Astrocyte (in vitro differentiated cells and primary cell): ENCODE data around the gene CLEC4E. TPM values are rescaled to one million over a fixed set of nuclear protein-coding genes. Genes with fewer than 3 reads are reported as not detected.

Source experiments
- DNase-seq: peaks from one replicate; pipeline ENCODE4 v3.0.0-alpha.2; 2010; ENCODE audit warnings: low read depth
- FAIRE-seq: peaks from 2 replicates; lab custom pipeline; 2011; peaks lifted over from hg19 to GRCh38; lab: Jason Lieb, UNC
- H2AFZ ChIP-seq: 2 replicates; pipeline ENCODE4 v1.6.0; 2012; ENCODE audit warnings: low read depth, low read length, inconsistent platforms
- H3K27ac ChIP-seq: 2 replicates; pipeline ENCODE4 v1.5.1; 2011; ENCODE audit warnings: low read depth, low read length, inconsistent platforms
- H3K27me3 ChIP-seq: 2 replicates; pipeline ENCODE4 v1.6.0; 2011; ENCODE audit warnings: low read length, inconsistent platforms; ENCODE audit not compliant: insufficient read depth
- H3K36me3 ChIP-seq: 2 replicates; pipeline ENCODE4 v1.5.1; 2011; ENCODE audit warnings: low read length, inconsistent platforms; ENCODE audit not compliant: insufficient read depth
- H3K4me1 ChIP-seq: 2 replicates; pipeline ENCODE4 v1.5.1; 2011; ENCODE audit warnings: low read length, inconsistent platforms; ENCODE audit not compliant: insufficient read depth
- H3K4me2 ChIP-seq: 2 replicates; pipeline ENCODE4 v1.6.0; 2012; ENCODE audit warnings: low read length, inconsistent platforms
- H3K4me3 ChIP-seq: 2 replicates; pipeline ENCODE4 v1.5.1; 2011; ENCODE audit warnings: low read depth, mild to moderate bottlenecking, low read length, inconsistent platforms; ENCODE audit not compliant: insufficient read depth
- H3K79me2 ChIP-seq: 2 replicates; pipeline ENCODE4 v1.6.0; 2012; ENCODE audit warnings: mild to moderate bottlenecking, low read length, inconsistent platforms; ENCODE audit not compliant: insufficient read depth
- H3K9ac ChIP-seq: 2 replicates; pipeline ENCODE4 v1.6.0; 2012; ENCODE audit warnings: mild to moderate bottlenecking, low read length, inconsistent platforms
- H3K9me3 ChIP-seq: 2 replicates; pipeline ENCODE4 v1.5.1; 2012; ENCODE audit warnings: low read depth, mild to moderate bottlenecking, low read length, inconsistent platforms; ENCODE audit not compliant: insufficient read depth
- H4K20me1 ChIP-seq: 2 replicates; pipeline ENCODE4 v1.6.0; 2012; ENCODE audit warnings: low read length, inconsistent platforms; ENCODE audit not compliant: insufficient read depth
- H3K27ac Mint-ChIP-seq: one replicate; pipeline ENCODE4 v1.8.0; 2021; ENCODE audit warnings: mild to moderate bottlenecking, mixed read lengths; ENCODE audit not compliant: unreplicated experiment
- H3K27me3 Mint-ChIP-seq: one replicate; pipeline ENCODE4 v1.8.0; 2021; ENCODE audit warnings: low read depth, mixed read lengths; ENCODE audit not compliant: unreplicated experiment
- H3K36me3 Mint-ChIP-seq: one replicate; pipeline ENCODE4 v1.8.0; 2021; ENCODE audit warnings: low read depth, mixed read lengths; ENCODE audit not compliant: unreplicated experiment
- H3K4me1 Mint-ChIP-seq: one replicate; pipeline ENCODE4 v1.8.0; 2021; ENCODE audit warnings: low read depth, mixed read lengths; ENCODE audit not compliant: unreplicated experiment
- H3K4me3 Mint-ChIP-seq: one replicate; pipeline ENCODE4 v1.8.0; 2021; ENCODE audit warnings: mild to moderate bottlenecking, moderate library complexity, mixed read lengths; ENCODE audit not compliant: unreplicated experiment
- H3K9me3 Mint-ChIP-seq: one replicate; pipeline ENCODE4 v1.8.0; 2021; ENCODE audit warnings: mild to moderate bottlenecking, mixed read lengths; ENCODE audit not compliant: unreplicated experiment
- EZH2 ChIP-seq: IDR thresholded peaks from 2 replicates; pipeline ENCODE4 v1.6.1; 2012; ENCODE audit warnings: mild to moderate bottlenecking, low read length, inconsistent platforms; ENCODE audit not compliant: insufficient read depth
- total RNA-seq: library from RNA; stranded (reverse); gene quantifications from 2 replicates; pipeline ENCODE4 v1.2.1, GENCODE V29; 2021
- TF ChIP-seq, protein P1 (sequence below): IDR thresholded peaks from 2 replicates; pipeline ENCODE4 v1.5.1; 2011; ENCODE audit warnings: low read depth, mild to moderate bottlenecking, inconsistent platforms, low read length, moderate library complexity; ENCODE audit not compliant: insufficient read depth

CLEC4E gene
- total RNA-seq, 1 donor from 2014 or later = not detected

DNA sequence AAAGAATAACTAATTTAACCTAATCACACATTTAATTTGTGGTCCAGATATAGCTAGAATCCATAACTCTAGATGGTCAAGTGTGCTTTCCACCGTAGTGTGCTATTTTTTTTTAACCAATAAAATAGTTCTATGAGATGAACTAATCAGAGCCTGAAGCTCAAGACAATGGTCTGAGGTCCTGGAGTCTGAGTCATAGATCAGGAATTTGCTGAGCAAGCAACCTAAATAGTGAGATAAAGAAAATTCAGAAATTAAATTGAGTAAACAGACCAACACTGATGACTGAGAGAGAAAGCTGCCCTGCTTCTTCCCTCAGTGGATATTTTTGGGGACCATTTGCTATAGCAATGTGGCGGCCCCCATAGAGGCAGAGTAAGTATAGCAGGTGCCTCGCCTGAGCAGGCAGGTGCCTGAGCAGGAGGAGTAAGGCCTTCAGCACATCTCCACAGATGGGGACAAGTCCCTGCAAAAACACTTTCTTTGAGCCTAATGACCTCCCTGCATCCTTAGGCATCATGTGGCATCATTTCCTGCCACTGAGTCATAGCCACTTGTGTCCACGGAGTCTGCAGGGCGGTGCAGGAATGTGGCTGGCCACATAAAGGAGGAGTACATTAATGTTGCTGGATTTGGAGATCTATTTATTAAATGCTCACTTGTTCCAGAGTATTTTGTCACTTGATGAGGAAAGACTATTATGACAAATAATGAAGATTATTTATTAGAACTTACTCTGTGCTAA, 13.9 kb upstream of the CLEC4E start:
- H2AFZ ChIP-seq = no peak overlapping the region
- Mint-ChIP-seq H3K4me3 (no peak overlapping the region), H3K36me3 (no peaks in the 10 kb centered on the region), H3K9me3 (no peaks in the 10 kb centered on the region), H3K4me1 (peaks cover 12% of the 10 kb centered on the region), H3K27me3 (no peaks in the 10 kb centered on the region), H3K27ac (peak overlapping the region; percentile 82)
- no peak overlapping the region for H3K4me3 ChIP-seq
- H3K4me2 ChIP-seq = no peak overlapping the region
- no peaks in the 10 kb centered on the region for H3K36me3 ChIP-seq
- H3K9ac ChIP-seq = no peak overlapping the region
- no peaks in the 10 kb centered on the region for H3K4me1 ChIP-seq
- DNase-seq (peak; percentile 46), FAIRE-seq (no peak)
- TF ChIP-seq, protein P1, sequence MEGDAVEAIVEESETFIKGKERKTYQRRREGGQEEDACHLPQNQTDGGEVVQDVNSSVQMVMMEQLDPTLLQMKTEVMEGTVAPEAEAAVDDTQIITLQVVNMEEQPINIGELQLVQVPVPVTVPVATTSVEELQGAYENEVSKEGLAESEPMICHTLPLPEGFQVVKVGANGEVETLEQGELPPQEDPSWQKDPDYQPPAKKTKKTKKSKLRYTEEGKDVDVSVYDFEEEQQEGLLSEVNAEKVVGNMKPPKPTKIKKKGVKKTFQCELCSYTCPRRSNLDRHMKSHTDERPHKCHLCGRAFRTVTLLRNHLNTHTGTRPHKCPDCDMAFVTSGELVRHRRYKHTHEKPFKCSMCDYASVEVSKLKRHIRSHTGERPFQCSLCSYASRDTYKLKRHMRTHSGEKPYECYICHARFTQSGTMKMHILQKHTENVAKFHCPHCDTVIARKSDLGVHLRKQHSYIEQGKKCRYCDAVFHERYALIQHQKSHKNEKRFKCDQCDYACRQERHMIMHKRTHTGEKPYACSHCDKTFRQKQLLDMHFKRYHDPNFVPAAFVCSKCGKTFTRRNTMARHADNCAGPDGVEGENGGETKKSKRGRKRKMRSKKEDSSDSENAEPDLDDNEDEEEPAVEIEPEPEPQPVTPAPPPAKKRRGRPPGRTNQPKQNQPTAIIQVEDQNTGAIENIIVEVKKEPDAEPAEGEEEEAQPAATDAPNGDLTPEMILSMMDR = no peak
- no peak for TF ChIP-seq EZH2
- H3K79me2 ChIP-seq = no peaks in the 10 kb centered on the region
- H3K27ac ChIP-seq = no peak overlapping the region
- no peaks in the 10 kb centered on the region for H3K27me3 ChIP-seq
- no peaks in the 10 kb centered on the region for H4K20me1 ChIP-seq
- no peaks in the 10 kb centered on the region for H3K9me3 ChIP-seq

DNA sequence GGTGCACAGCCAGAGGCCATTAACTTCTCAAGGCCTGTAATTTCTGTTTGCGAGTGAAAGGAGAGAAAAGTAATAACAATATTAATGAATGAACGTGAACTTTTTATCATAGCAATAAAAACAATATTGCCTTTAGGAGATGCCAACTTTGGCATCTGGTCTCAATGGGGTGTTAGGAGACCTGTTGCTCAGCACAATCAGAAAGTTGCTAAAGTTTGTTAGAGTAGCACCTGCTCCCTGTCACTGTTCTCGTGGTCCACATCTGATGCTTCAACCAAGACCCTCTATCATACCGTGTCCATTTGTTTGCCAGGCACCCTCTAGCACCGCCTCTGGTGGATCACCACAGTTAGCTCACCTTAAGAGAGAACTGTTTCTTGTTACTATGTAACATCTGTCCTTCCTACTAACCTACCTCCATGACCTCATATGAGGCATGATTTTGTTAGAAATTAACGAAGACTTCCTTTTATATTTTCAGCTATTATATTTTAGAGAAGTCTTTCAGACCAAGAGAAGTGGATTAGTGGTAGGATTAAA, 12.5 kb upstream of the CLEC4E start:
- TF ChIP-seq EZH2 = no peak
- TF ChIP-seq, protein P1 = no peak
- H3K27ac Mint-ChIP-seq = no peak overlapping the region
- H3K9ac ChIP-seq = no peak overlapping the region
- H3K27me3 Mint-ChIP-seq = no peaks in the 10 kb centered on the region
- no peak for FAIRE-seq
- H4K20me1 ChIP-seq = no peaks in the 10 kb centered on the region
- no peak overlapping the region for H3K4me3 Mint-ChIP-seq
- H3K4me1 ChIP-seq = no peaks in the 10 kb centered on the region
- H3K27me3 ChIP-seq = no peaks in the 10 kb centered on the region
- no peaks in the 10 kb centered on the region for H3K9me3 Mint-ChIP-seq
- no peak overlapping the region for H2AFZ ChIP-seq
- no peaks in the 10 kb centered on the region for H3K36me3 Mint-ChIP-seq
- no peak overlapping the region for H3K4me2 ChIP-seq
- no peak overlapping the region for H3K4me3 ChIP-seq
- DNase-seq = no peak
- H3K79me2 ChIP-seq = no peaks in the 10 kb centered on the region
- no peak overlapping the region for H3K27ac ChIP-seq
- H3K36me3 ChIP-seq = no peaks in the 10 kb centered on the region
- H3K4me1 Mint-ChIP-seq = peaks cover 7% of the 10 kb centered on the region
- no peaks in the 10 kb centered on the region for H3K9me3 ChIP-seq

DNA sequence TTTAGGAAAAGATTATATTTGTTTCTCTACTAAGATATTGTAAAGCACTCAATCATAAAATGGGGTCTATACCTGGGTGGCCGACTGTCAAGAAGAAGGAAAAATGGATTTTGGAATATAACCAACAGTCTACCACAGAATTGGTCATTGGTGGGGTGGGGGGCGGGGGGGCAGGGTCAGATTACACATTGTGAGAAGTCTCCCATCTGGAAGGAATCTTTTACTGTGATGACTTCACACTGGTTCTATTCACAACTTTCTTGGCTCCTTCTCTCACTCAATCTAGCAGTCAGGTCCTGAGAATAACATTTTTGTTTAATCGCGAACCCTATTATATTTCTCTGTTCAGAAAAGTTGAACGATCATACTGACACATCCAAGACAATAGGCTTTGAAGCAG, 8.7 kb upstream of the CLEC4E start:
- H3K4me3 Mint-ChIP-seq = no peak overlapping the region
- Histone ChIP-seq H3K36me3 (no peaks in the 10 kb centered on the region), H3K27me3 (no peaks in the 10 kb centered on the region), H3K9me3 (no peaks in the 10 kb centered on the region), H3K79me2 (no peaks in the 10 kb centered on the region), H2AFZ (no peak overlapping the region), H4K20me1 (no peaks in the 10 kb centered on the region), H3K27ac (no peak overlapping the region), H3K4me3 (no peak overlapping the region), H3K9ac (no peak overlapping the region), H3K4me1 (no peaks in the 10 kb centered on the region), H3K4me2 (no peak overlapping the region)
- H3K27me3 Mint-ChIP-seq = no peaks in the 10 kb centered on the region
- H3K36me3 Mint-ChIP-seq = no peaks in the 10 kb centered on the region
- peaks cover 1% of the 10 kb centered on the region for H3K4me1 Mint-ChIP-seq
- no peak for TF ChIP-seq EZH2
- TF ChIP-seq, protein P1 = no peak
- H3K27ac Mint-ChIP-seq = no peak overlapping the region
- no peaks in the 10 kb centered on the region for H3K9me3 Mint-ChIP-seq
- FAIRE-seq (no peak), DNase-seq (peak; percentile 74)
